HG02973 (cell line): ENCODE measurements around the gene MOCOS.

Experiments
- ATAC-seq: cut with Tn5 transposase; IDR thresholded peaks from one replicate; pipeline ENCODE4 v1.9.1; 2021; ENCODE audit warnings: moderate library complexity; ENCODE audit not compliant: unreplicated experiment

MOCOS gene

GRCh38 chr18:36302676-36303075 lies 115.4 kb downstream of the MOCOS start:
- ATAC-seq: no peak

DNA sequence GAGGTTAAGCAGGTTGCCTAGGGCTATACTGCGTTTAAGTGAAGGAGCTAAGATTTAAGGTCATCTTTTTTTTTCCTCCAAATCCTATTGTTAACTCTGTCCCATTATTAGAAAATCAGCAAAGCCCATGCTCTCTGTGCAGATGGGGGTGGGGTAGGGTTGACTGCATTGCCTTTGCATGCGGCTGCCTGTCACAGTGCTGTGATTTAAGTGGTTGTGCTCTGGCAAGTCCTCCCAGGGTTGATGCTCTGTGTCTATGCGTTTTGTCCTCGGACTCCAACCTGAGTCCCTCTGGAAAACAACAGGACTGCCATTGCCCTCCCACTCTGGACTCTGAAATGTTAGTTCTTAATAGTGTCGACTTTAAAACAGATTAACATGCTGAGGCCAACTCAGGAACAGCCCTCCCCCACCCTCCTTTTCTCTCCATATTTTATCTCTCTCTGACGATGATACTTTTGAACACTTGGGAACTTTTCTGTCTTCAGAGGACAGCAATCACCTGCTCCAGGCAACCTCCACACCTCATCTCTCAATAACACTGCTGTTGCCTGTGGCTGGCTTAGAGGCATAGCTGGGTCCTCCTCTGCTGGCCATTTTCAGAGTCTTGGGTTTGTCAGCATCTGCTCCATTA lies 116.0 kb downstream of the MOCOS start:
- ATAC-seq: no peak

GRCh38 chr18:36304723-36305122 lies 117.4 kb downstream of the MOCOS start:
- no peak for ATAC-seq

DNA sequence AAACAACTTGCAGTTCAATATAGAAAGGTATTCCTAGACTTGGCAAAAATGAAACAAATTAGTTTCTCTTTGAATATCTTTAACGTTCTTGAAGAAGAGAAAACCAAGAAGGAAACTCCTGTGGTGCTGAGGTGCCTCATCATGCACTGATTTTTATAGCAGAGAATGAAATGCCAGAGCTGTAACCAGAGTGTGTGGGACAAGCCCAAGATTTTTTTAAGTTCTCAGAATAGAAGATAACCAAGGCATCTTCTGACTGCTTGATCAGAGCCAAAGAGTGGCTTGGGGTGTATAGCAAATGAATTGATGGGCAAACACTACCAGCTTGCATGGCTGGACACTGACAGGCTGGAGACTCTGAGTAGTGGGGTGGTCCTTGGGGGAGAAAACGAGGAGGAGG lies 118.1 kb downstream of the MOCOS start:
- ATAC-seq: no peak

DNA sequence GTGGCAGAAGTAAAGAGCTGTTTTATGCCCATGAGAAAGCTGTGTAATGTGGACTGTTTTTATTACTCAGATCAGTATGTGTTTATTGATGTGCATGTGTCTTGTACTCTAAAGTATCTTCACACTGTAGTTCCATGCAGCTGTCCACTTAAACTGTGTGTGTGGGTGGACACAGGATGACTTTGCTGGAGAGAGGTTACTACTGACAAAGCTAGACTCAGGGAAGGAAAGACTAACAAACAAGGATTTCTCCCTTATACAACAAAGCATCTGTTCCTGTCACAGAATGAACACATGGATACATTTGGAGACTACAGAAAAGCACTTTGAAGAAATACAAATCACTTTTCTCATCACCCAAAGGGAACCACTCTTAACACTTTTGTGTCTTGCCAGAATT lies 120.2 kb downstream of the MOCOS start:
- ATAC-seq: no peak

DNA sequence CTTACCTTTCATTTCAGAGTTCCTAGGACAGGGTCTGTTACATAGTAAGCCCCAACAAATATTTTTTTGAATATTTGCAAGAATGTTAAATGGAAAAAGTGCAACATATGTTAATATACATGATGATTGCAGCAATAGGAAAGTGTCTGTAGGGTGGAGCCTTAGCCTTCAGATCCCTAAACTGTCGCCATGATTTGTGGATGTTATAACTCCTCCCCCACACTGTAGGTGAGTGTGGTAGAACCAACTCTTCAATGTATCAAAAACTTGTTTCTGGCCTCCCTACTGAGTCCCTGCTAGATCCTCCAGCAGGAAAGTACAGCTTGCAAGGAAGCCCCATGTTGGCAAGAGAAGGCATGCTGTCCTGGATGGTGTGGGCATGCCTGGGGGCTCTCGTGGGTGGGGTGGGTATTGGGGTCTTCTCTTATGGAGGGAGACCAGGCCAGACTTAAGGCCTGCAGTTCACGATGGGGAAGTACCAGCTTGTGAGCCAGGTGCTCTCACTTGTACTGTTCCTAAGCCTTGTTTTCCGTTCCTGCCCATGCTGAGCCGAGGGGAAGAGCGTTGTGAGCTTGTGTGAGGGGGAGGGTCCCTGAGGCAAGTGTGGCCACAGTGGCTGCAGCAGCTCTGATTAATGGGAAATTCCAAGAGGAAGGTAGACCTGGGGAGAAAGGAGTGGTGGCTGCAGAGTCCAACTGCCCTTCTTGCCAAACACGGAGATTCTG lies 121.6 kb downstream of the MOCOS start:
- ATAC-seq: no peak

DNA sequence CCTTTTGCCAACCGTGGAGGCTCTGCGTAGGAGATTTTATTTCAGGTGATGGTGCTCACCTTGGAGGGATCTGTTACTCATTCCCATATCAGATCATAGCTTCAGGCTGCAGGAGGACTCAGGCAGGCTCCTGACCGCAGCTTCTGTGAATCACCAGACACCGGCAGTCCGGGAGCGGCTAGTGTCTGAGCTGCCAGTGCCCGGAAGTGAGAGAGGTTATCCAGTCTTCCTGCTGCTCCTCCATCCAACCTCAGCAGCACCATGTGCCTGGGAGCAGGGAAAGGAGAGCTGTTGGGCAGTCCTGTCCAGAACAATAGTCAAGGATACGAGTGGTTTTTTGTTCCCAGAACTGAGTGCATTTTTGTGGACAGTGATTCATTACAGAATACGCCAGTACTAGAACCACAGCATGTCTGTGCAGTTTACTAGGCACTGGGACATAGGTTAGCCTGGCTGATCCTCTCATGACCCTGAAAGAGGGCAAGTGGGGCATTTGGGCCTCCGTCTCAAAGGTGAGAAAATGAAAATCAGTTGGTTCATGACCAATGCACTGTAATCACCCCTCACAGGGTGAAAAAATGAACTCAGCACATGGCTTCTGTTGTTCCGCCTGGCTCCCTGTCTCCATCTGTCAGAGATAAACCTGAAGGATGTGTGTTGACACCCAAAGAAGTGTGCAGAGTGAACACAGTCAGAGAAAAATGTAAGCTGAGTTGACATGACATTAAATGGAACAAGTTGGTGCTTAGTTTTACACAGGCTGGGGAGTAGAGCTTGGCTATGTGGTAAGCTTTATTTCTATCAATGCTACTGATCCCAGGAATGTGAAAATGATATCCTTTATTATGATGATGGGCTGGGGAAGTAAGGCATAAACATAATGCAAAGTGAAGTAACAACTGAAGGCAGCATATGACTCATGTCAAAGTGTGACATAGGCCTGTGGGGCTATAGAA lies 122.4 kb downstream of the MOCOS start:
- no peak for ATAC-seq

DNA sequence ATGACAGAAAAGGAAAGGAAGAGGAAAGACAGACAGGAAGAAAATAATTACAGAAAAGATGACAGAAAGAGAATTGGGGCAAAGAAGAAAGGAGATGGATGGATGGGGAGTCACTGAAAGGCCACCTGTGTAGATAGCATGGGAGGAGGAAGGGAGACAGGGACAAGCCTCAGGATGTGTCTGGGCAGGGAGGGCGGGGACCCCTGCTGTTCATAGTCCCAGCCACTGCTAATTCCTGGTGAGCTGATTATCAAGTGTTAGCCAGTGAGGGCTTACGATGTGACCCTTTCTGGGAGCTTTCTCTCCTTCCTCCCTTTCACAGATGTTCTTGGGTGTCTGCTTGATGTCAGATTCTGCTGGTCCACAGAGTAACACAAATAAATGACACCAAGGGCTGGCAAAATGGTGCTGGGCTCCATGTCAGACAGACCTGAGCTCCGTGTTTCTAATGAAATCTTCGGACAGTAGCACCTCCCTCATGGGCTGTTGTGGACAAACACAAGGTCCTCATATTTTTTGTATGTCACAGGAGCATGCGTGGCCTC lies 123.8 kb downstream of the MOCOS start:
- no peak for ATAC-seq

GRCh38 chr18:36312806-36313395 lies 125.6 kb downstream of the MOCOS start:
- ATAC-seq: no peak

DNA sequence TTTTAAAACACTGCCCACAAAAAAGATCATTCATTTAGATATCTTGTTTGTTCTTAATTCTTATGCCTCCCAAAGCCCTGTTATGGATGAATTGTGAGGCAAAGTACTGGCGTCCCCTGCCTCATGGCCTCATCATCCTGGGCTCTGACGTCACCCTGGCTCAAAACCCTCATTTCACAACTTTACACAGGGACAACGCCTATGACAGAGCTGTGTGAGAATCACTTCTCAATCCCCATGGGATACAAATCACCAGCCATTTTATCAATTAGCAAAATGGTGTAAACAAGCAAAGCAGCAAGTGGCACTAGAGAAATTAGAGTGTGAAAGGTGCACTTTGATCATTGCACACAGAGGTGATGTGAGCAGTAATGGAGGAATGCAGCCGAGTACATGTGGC lies 126.8 kb downstream of the MOCOS start:
- no peak for ATAC-seq

DNA sequence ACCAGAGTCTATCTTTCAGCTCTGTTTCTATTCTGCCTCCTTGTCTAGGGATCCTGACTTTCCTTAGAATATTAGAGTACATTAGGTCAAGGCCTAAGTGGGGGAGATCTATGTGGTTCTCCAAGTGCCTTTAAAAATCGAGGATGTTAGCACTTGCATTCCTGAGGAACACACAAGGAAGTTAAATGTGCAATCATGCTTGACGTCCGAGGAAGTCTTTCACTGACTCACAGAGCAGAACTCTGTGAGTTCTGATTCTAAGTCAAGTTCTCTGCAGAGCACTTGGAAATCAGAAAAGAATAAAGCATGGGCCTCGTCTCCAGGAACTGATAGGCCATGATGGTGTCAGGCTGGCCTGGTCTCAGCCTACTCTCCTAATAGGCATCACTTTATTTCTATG lies 127.5 kb downstream of the MOCOS start:
- no peak for ATAC-seq

DNA sequence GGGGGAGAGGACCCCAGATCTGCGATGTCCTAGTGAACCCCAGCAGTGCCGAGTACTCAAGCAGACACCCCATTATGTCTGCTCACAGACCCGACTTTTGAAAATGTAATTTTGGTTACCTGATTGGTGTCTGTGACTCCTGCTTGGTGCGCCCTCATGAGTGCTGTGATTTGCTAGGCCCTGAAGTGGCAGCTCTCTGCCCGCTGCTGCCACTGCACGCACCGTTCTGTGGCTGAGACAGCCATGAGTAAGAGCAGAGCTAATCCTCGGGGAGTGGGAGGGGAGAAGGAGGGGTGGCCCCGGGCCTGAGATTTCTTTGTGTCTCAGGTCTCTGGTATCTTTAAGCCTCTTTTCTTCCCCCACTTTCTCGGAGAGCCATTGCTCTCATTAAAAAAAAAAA lies 128.4 kb downstream of the MOCOS start:
- no peak for ATAC-seq

GRCh38 chr18:36316246-36316645 lies 128.9 kb downstream of the MOCOS start:
- ATAC-seq: no peak
